Metanephros (tissue), 1 donor: ENCODE results near the gene PRG3. TPM values are rescaled to one million over a fixed set of nuclear protein-coding genes. Genes with fewer than 3 reads are reported as not detected.

ENCODE experiments used
- total RNA-seq: library from RNA; depleted of rRNA; stranded (reverse); fragments of >200 nt; gene quantifications from one replicate; pipeline ENCODE4 v1.2.3, GENCODE V29; 2014

PRG3 gene, protein sequence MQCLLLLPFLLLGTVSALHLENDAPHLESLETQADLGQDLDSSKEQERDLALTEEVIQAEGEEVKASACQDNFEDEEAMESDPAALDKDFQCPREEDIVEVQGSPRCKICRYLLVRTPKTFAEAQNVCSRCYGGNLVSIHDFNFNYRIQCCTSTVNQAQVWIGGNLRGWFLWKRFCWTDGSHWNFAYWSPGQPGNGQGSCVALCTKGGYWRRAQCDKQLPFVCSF
- total RNA-seq = 1.1 TPM

DNA sequence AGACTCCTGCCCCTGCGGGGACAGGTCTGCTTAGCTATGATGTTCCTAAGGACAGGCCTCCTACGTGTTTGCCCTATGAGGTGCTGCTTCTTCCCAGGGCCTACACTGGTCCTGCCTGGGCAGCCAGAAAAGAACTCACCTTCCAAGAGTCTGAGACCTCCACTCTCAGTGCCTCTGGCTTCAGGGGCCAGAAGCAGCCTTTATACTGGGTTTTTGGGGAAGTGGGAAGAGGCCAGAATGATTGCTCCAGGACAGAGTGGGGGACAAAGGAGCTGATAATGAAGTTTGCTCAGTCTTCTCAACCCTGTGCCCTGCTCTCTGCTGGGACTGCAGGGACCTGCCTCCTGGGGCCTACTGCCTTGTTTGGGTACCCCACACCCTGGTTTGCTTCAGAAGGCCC lies at the start of gene PRG3:
TSS of gene PRG3 (minus strand) at position 176 of the 400 bp plus-strand sequence. CDS start 442 bp downstream, outside the sequence.

DNA sequence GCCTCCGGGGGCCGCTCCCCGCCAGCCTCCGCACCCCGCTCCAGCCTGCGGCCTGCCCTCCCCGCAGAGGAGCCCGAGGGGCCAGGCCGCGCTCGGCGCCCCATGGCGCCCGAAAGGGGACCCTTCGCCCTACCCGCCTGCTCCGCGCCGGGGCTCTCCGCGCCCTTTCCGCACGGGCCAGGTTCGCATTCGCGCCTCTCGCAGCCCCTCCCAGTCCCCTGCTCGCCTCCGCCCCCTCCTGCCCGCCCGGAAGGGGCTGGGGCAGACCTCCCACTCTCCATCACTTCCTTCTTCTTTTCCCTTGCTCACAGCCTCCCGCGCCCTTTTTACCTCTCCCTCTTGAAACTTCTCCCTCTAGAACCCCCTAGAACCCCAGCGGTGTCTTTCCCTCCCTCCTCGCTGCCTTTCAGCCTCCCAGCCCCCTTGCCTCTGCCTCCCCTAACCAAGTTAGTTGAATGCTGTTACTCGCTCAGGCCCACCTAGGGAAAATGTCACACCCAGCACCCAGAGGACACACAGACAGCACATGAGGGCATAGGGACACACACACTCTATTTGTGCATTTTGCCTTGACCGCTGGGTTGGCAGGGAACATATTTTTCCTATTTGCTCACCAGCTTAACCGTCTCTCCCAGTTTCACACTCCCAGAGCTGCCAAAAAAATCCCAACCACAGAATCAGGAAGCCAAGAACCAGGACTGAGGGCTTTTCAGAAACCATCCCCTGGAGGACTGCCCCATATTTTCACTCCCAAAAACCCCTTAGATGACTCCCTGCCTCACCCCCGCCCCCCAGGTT lies 46.2 kb upstream of the PRG3 start, which contains the start of gene SLC43A3:
TSS of gene SLC43A3 (minus strand) at position 193 of the 798 bp plus-strand sequence. CDS start 949 bp downstream, outside the sequence.

GRCh38 chr11:57390535-57390934 lies 9.6 kb upstream of the PRG3 start, which contains the start of gene PRG2:
PRG2 (minus strand) TSS chr11:57390650; CDS start chr11:57389944, 706 bp downstream.

DNA sequence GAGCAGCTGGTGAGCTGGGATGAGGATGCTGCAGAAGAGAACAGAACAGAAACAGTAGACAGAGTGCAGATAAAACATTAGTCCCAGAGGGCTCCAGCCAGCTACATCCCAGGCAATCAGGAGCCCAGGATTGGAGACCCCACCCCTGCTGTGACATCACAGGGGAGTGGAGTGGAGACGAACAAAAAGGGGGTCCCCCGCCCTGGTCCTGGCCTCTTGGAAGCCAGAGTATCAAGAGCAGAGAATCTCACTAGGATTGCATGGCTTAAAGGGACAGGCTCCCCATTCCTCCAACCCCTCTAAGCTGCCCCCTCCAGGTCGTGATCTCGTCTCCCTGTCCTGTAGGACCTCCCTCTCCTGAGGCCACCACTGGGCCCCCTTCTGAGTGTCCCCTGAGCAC lies 42.8 kb downstream of the PRG3 start, which contains the start of gene P2RX3:
TSS of gene P2RX3 (plus strand) at position 211 of the 400 bp plus-strand sequence. CDS start 199 bp downstream, outside the sequence.

DNA sequence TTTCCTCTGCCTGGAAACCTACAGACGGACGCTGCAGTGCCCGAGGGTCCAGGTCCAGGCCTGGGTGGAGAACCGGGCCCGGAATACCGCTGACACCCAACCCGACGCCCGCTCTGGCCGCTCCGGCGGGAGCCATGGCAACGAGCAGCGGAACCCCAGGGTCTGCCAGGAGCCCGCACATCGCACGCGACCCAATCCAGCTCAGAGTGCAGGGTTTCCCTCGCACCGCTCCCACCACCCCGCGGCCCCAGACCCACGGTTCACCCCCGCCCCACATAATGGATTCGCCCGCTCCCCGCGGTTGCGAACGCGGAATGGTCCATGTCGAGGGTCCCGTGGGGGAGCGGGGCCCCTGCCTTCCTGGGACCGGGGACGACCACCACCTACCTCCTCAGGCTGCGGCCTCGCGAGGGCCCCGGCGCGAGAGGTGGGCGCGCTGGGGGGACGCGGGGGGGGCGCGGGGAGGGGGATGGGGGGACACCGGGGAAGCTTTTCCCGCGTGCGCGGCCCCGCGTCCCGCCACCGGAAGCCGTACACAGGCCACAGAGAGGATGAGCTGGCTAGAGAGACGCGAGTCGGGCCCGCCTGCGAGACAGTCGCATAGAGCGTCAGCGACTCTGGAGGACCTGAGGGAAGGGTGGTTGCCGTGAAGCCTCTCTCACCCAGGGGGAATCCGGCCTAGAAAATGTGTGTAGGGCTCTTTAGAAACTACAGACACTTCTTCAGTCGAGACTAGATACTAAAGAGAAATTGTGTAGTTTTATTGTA lies 45.4 kb downstream of the PRG3 start, which contains the start of gene SSRP1:
TSS of gene SSRP1 (minus strand) at position 550 of the 768 bp plus-strand sequence. CDS start 771 bp downstream, outside the sequence.

Other genes starting within 250 kb of the PRG3 start
- gene LRRC55, start 199.2 kb downstream of the PRG3 start, total RNA-seq = 2.0 TPM
- gene APLNR, start 143.9 kb downstream of the PRG3 start, total RNA-seq = 92.8 TPM
- gene TNKS1BP1, start 56.2 kb downstream of the PRG3 start, total RNA-seq = 60.7 TPM
- gene SSRP1, start 45.3 kb downstream of the PRG3 start, total RNA-seq = 52.5 TPM
- 2.0 TPM for gene P2RX3, start 42.8 kb downstream of the PRG3 start, total RNA-seq
- gene PRG2, start 9.5 kb upstream of the PRG3 start, total RNA-seq = 2.0 TPM
- gene SLC43A3, start 46.0 kb upstream of the PRG3 start, total RNA-seq = 20.7 TPM
- gene RTN4RL2, start 79.4 kb upstream of the PRG3 start, total RNA-seq = 2.5 TPM
- gene SLC43A1, start 134.6 kb upstream of the PRG3 start, total RNA-seq = 18.0 TPM
- 26.3 TPM for gene TIMM10, start 149.6 kb upstream of the PRG3 start, total RNA-seq
- 9.8 TPM for gene SMTNL1, start 156.4 kb upstream of the PRG3 start, total RNA-seq
- gene UBE2L6, start 186.5 kb upstream of the PRG3 start, total RNA-seq = 22.5 TPM
- gene SERPING1, start 216.5 kb upstream of the PRG3 start, total RNA-seq = 53.5 TPM